ENCODE data around the gene HYOU1. TPM values are rescaled to one million over a fixed set of nuclear protein-coding genes. Genes with fewer than 3 reads are reported as not detected.

HYOU1 gene
- total RNA-seq, 6 donors from 2014 or later, result 33.5 to 202 (median 72.7) TPM

DNA sequence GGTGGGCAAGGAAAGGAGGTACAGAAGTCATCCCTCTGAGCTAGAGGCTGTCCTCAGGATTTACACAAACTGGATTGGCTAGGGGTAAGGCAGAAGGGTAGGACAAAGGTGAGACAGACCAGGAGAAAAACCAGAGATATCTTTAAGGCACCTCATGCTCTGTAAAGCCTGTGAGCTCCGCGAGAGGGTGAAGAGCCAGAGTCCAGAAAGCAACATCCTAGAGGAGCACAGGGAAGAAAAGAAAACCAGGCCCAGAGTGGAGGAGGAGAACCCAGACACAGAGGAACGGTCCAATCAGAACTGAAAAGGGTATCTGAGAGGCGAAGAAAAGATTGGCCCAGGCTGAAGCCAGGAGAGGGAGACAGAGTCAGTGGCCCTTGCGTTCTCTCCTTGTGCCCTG is 31.5 kb downstream of the HYOU1 start:
- TF ChIP-seq, protein P1, sequence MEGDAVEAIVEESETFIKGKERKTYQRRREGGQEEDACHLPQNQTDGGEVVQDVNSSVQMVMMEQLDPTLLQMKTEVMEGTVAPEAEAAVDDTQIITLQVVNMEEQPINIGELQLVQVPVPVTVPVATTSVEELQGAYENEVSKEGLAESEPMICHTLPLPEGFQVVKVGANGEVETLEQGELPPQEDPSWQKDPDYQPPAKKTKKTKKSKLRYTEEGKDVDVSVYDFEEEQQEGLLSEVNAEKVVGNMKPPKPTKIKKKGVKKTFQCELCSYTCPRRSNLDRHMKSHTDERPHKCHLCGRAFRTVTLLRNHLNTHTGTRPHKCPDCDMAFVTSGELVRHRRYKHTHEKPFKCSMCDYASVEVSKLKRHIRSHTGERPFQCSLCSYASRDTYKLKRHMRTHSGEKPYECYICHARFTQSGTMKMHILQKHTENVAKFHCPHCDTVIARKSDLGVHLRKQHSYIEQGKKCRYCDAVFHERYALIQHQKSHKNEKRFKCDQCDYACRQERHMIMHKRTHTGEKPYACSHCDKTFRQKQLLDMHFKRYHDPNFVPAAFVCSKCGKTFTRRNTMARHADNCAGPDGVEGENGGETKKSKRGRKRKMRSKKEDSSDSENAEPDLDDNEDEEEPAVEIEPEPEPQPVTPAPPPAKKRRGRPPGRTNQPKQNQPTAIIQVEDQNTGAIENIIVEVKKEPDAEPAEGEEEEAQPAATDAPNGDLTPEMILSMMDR (IDR thresholded peaks at IDR 0.05), result no peak
- TF ChIP-seq POLR2A (IDR thresholded peaks at IDR 0.05) (no peak), EP300 (IDR thresholded peaks at IDR 0.05) (no peak), POLR2AphosphoS5 (IDR thresholded peaks at IDR 0.05) (no peak)
- peaks cover 29 to 45% (median 33%) of the 10 kb centered on the region in 4 donors for H3K4me1 ChIP-seq
- DNase-seq, result no peak
- no peak overlapping the region for H3K4me3 ChIP-seq
- peaks cover 5 to 69% (median 29%) of the 10 kb centered on the region in 4 donors for H3K36me3 ChIP-seq
- no peaks in the 10 kb centered on the region for H3K27me3 ChIP-seq
- WGBS, 2 donors, result 93% methylated on average over 5 of the region's 5 CpGs
- no peaks in the 10 kb centered on the region for H3K9me3 ChIP-seq
- H3K27ac ChIP-seq, result peak overlapping the region; percentile 35 to 75 (median 68)
- ATAC-seq (ENCODE audit: low FRiP score in 2 of 2), result no peak

DNA sequence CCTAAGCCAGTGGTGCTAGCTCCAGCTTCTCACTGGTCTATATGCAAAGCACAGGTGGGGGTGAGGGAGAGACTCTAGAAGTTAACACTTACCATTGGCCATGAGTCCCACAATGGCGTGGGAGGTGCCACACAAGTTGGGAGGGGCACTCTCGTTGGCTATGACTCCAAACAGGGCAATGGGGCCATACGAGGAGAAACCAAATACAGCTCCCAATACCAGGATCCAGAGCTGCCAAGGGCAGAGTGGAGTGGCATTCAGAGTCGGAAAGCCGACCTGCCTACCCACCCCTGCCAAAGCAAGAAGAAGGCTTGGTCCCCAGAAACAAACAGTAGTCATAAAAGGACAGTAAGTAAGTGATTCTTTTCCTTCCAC is 31.9 kb downstream of the HYOU1 start:
- Histone ChIP-seq H3K4me1 (peaks cover 32 to 48% (median 36%) of the 10 kb centered on the region in 4 donors), H3K9me3 (no peaks in the 10 kb centered on the region), H3K27ac (peak overlapping the region; percentile 35 to 75 (median 68)), H3K27me3 (no peaks in the 10 kb centered on the region), H3K36me3 (peaks cover 5 to 69% (median 29%) of the 10 kb centered on the region in 4 donors), H3K4me3 (peak overlapping the region in 1 of 4 donors; percentile 18)
- no peak for TF ChIP-seq POLR2AphosphoS5 (IDR thresholded peaks at IDR 0.05)
- TF ChIP-seq EP300 (IDR thresholded peaks at IDR 0.05), result no peak
- no peak for TF ChIP-seq POLR2A (IDR thresholded peaks at IDR 0.05)
- TF ChIP-seq, protein P1 (IDR thresholded peaks at IDR 0.05), result no peak
- DNase-seq (no peak), ATAC-seq (ENCODE audit: low FRiP score in 2 of 2) (no peak)
- 69 to 79% methylated on average over 5 of the region's 5 CpGs for WGBS, 2 donors

DNA sequence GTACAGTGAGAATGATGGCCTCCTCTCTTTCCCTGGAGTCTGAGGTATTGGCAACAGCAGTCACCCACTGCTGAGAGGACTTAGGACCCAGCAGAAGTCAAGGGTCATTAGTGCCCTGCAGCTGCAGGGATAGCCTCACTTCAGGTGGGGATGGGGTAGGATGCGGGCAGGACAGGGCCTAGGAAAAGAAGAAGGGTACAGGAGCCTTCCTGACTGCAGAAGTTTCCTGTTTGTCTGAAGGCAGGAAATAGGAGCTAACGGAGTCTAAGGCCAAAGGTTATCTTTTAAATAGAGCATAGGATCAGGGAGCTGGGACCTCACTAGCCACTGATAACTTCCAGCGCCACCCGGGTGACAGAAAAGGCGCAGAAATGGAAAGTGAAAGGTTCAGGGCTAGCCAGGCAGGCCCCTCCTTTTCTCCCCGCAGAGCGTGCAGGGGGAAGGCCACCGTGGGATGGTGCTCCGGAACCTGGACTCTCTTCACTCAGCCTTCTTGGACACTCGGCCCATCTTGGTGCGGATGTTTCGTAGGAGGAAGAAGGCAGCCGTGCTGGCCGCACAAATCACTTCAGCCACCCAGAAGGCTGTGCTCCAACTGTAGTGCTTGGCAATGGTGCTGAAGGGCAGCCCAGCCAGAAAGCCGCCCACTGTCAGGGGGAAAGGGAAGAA is 32.4 kb downstream of the HYOU1 start:
- no peak for ATAC-seq (ENCODE audit: low FRiP score in 2 of 2)
- peaks cover 5 to 69% (median 29%) of the 10 kb centered on the region in 4 donors for H3K36me3 ChIP-seq
- no peak for TF ChIP-seq POLR2AphosphoS5 (IDR thresholded peaks at IDR 0.05)

GRCh38 chr11:119023741-119024140 is 33.3 kb downstream of the HYOU1 start:
- peaks cover 5 to 66% (median 29%) of the 10 kb centered on the region in 4 donors for H3K36me3 ChIP-seq
- DNase-seq (no peak), ATAC-seq (ENCODE audit: low FRiP score in 2 of 2) (no peak)
- TF ChIP-seq EP300 (IDR thresholded peaks at IDR 0.05) (no peak), POLR2AphosphoS5 (IDR thresholded peaks at IDR 0.05) (no peak), POLR2A (IDR thresholded peaks at IDR 0.05) (no peak)
- TF ChIP-seq, protein P1 (IDR thresholded peaks at IDR 0.05), result no peak
- no peaks in the 10 kb centered on the region for H3K27me3 ChIP-seq
- no peak overlapping the region for H3K4me3 ChIP-seq
- peak overlapping the region in 2 of 4 donors; percentile 29 to 70 for H3K27ac ChIP-seq
- H3K4me1 ChIP-seq, result peaks cover 29 to 44% (median 32%) of the 10 kb centered on the region in 4 donors
- no peaks in the 10 kb centered on the region for H3K9me3 ChIP-seq

More for the DNA sequence above, 32.4 kb downstream of the HYOU1 start:
- Histone ChIP-seq H3K9me3 (no peaks in the 10 kb centered on the region), H3K4me3 (peak overlapping the region in 1 of 4 donors; percentile 18), H3K27me3 (no peaks in the 10 kb centered on the region), H3K4me1 (peaks cover 32 to 48% (median 36%) of the 10 kb centered on the region in 4 donors), H3K27ac (peak overlapping the region; percentile 35 to 75 (median 68))
- DNase-seq, result no peak
- 63 to 73% methylated on average over 15 of the region's 15 CpGs for WGBS, 2 donors

GRCh38 chr11:119021631-119022030 is 35.4 kb downstream of the HYOU1 start:
- WGBS, 2 donors, result 87 to 90% methylated on average over 5 of the region's 5 CpGs
- Histone ChIP-seq H3K4me1 (peaks cover 34 to 53% (median 37%) of the 10 kb centered on the region in 4 donors), H3K27ac (no peak overlapping the region), H3K36me3 (peaks cover 5 to 61% (median 27%) of the 10 kb centered on the region in 4 donors), H3K27me3 (no peaks in the 10 kb centered on the region), H3K4me3 (no peak overlapping the region), H3K9me3 (no peaks in the 10 kb centered on the region)
- ATAC-seq (ENCODE audit: low FRiP score in 2 of 2) (no peak), DNase-seq (no peak)
- TF ChIP-seq EP300 (IDR thresholded peaks at IDR 0.05), result no peak
- TF ChIP-seq, protein P1 (IDR thresholded peaks at IDR 0.05), result no peak
- TF ChIP-seq POLR2A (IDR thresholded peaks at IDR 0.05), result no peak
